GM10847 (cell line): ENCODE results near the gene APC2.

Source experiments
- POLR2A ChIP-seq: IDR thresholded peaks from 2 replicates; pipeline ENCODE4 v1.6.1; 2011; ENCODE audit not compliant: insufficient read length; ENCODE audit errors: extremely low read depth

Gene APC2

GRCh38 chr19:1486720-1487575 is 37.0 kb downstream of the APC2 start:
- no peak for TF ChIP-seq POLR2A

GRCh38 chr19:1487576-1488281 is 37.8 kb downstream of the APC2 start:
- no peak for TF ChIP-seq POLR2A

GRCh38 chr19:1488282-1488601 is 38.3 kb downstream of the APC2 start:
- no peak for TF ChIP-seq POLR2A

GRCh38 chr19:1489463-1490310 is 39.8 kb downstream of the APC2 start:
- TF ChIP-seq POLR2A = no peak

GRCh38 chr19:1490311-1491113 is 40.6 kb downstream of the APC2 start, which contains the start of gene PCSK4:
Gene PCSK4, minus strand, starts transcription at chr19:1490350. Its CDS starts 4 bp downstream, at chr19:1490346.
- no peak for TF ChIP-seq POLR2A

GRCh38 chr19:1491114-1491848 is 41.4 kb downstream of the APC2 start, which contains the start of gene REEP6:
Gene REEP6, plus strand, starts transcription at chr19:1491181. Its CDS starts 89 bp downstream, at chr19:1491270.
- TF ChIP-seq POLR2A = no peak

- no peak for TF ChIP-seq POLR2A
Observed at GRCh38 chr19:1491849-1492170, 41.9 kb downstream of the APC2 start.

GRCh38 chr19:1492474-1493006 is 42.6 kb downstream of the APC2 start:
- no peak for TF ChIP-seq POLR2A

GRCh38 chr19:1494115-1494815 is 44.3 kb downstream of the APC2 start:
- TF ChIP-seq POLR2A = no peak

GRCh38 chr19:1495051-1495798 is 45.3 kb downstream of the APC2 start:
- TF ChIP-seq POLR2A = no peak

- TF ChIP-seq POLR2A = no peak
Observed at GRCh38 chr19:1495799-1496713, 46.1 kb downstream of the APC2 start.
